SU-DHL-6 (cell line): ENCODE results near the gene RCAN2.

ENCODE experiments used
- H2AFZ ChIP-seq: fragments of 200-600 bp; sonication (generic); 2 replicates; pipeline ENCODE4 v1.6.1; 2014; ENCODE audit warnings: low read depth, mild to moderate bottlenecking, moderate library complexity, mixed read lengths, antibody characterized with exemption, low read length; ENCODE audit not compliant: severe bottlenecking
- H3F3A ChIP-seq: fragments of 200-600 bp; shearing (Covaris generic); 2 replicates; pipeline ENCODE4 v1.6.0; 2016; ENCODE audit warnings: antibody characterized with exemption, mild to moderate bottlenecking; ENCODE audit not compliant: insufficient read depth
- H3K27ac ChIP-seq: fragments of 200-600 bp; sonication (generic); 2 replicates; pipeline ENCODE4 v1.5.1; 2016; ENCODE audit warnings: low read depth, mild to moderate bottlenecking, low read length, moderate library complexity, mixed read lengths
- H3K27me3 ChIP-seq: fragments of 200-600 bp; sonication (generic), shearing (Covaris generic); 2 replicates; pipeline ENCODE4 v1.6.0; 2014; ENCODE audit warnings: mild to moderate bottlenecking, low read length
- H3K36me3 ChIP-seq: fragments of 200-600 bp; sonication (generic); 2 replicates; pipeline ENCODE4 v1.6.1; 2014; ENCODE audit warnings: mild to moderate bottlenecking, low read length, mixed read lengths
- H3K4me2 ChIP-seq: fragments of 300-600, 200-600 bp; shearing (Covaris generic), sonication (generic); 2 replicates; pipeline ENCODE4 v1.6.0; 2014; ENCODE audit warnings: low read length, low read depth, mild to moderate bottlenecking; ENCODE audit not compliant: poor library complexity, severe bottlenecking
- H3K4me3 ChIP-seq: fragments of 200-600 bp; sonication (generic); 2 replicates; pipeline ENCODE4 v1.5.1; 2014; ENCODE audit warnings: antibody characterized with exemption, low read length, mild to moderate bottlenecking, mixed read lengths; ENCODE audit not compliant: insufficient read depth, poor library complexity, severe bottlenecking
- H3K79me2 ChIP-seq: fragments of 200-600 bp; sonication (generic); 2 replicates; pipeline ENCODE4 v1.6.1; 2014; ENCODE audit warnings: mild to moderate bottlenecking, low read length, moderate library complexity; ENCODE audit not compliant: insufficient read depth
- H3K9ac ChIP-seq: fragments of 200-600 bp; sonication (generic); 2 replicates; pipeline ENCODE4 v1.7.0; 2014; ENCODE audit warnings: mild to moderate bottlenecking, low read length
- H3K9me2 ChIP-seq: fragments of 200-600 bp; sonication (generic); replicated peaks from 2 replicates; pipeline ENCODE4 v1.6.1; 2014; ENCODE audit warnings: low read length; ENCODE audit not compliant: insufficient read depth
- H3K9me3 ChIP-seq: fragments of 200-600 bp; sonication (generic); 2 replicates; pipeline ENCODE4 v1.6.1; 2014; ENCODE audit warnings: low read length, mixed read lengths; ENCODE audit not compliant: insufficient read depth
- H4K20me1 ChIP-seq: fragments of 200-600 bp; sonication (generic); 2 replicates; pipeline ENCODE4 v1.6.1; 2014; ENCODE audit warnings: low read depth, mild to moderate bottlenecking, antibody characterized with exemption, low read length, moderate library complexity, mixed read lengths
- EZH2phosphoT487 ChIP-seq: fragments of 200-600 bp; sonication (generic), shearing (Covaris generic); conservative IDR thresholded peaks from 2 replicates; pipeline ENCODE4 v1.6.1; 2018; ENCODE audit warnings: mild to moderate bottlenecking, antibody characterized with exemption, low read length, moderate library complexity, mixed read lengths
- TF ChIP-seq, protein P1 (sequence below): fragments of 200-600 bp; sonication (generic); IDR thresholded peaks from one replicate; pipeline ENCODE4 v1.5.1; 2017; ENCODE audit warnings: antibody characterized with exemption, mild to moderate bottlenecking, low read length, moderate library complexity; ENCODE audit not compliant: insufficient read depth, poor library complexity, severe bottlenecking

RCAN2 gene

GRCh38 chr6:46269447-46270229 lies 221.6 kb downstream of the RCAN2 start:
- Histone ChIP-seq H3K79me2 (no peaks in the 10 kb centered on the region), H3K36me3 (no peaks in the 10 kb centered on the region), H4K20me1 (no peaks in the 10 kb centered on the region), H3F3A (no peaks in the 10 kb centered on the region), H3K9me2 (no peaks in the 10 kb centered on the region), H3K4me3 (no peak overlapping the region), H2AFZ (no peak overlapping the region), H3K27ac (no peak overlapping the region), H3K9me3 (no peaks in the 10 kb centered on the region), H3K27me3 (no peaks in the 10 kb centered on the region), H3K4me2 (no peak overlapping the region), H3K9ac (no peak overlapping the region)
- TF ChIP-seq EZH2phosphoT487: no peak
- TF ChIP-seq, protein P1, sequence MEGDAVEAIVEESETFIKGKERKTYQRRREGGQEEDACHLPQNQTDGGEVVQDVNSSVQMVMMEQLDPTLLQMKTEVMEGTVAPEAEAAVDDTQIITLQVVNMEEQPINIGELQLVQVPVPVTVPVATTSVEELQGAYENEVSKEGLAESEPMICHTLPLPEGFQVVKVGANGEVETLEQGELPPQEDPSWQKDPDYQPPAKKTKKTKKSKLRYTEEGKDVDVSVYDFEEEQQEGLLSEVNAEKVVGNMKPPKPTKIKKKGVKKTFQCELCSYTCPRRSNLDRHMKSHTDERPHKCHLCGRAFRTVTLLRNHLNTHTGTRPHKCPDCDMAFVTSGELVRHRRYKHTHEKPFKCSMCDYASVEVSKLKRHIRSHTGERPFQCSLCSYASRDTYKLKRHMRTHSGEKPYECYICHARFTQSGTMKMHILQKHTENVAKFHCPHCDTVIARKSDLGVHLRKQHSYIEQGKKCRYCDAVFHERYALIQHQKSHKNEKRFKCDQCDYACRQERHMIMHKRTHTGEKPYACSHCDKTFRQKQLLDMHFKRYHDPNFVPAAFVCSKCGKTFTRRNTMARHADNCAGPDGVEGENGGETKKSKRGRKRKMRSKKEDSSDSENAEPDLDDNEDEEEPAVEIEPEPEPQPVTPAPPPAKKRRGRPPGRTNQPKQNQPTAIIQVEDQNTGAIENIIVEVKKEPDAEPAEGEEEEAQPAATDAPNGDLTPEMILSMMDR: no peak

- no peaks in the 10 kb centered on the region for H3K9me2 ChIP-seq
- H3K36me3 ChIP-seq: no peaks in the 10 kb centered on the region
- H3K27me3 ChIP-seq: no peaks in the 10 kb centered on the region
- no peaks in the 10 kb centered on the region for H4K20me1 ChIP-seq
- no peak overlapping the region for H3K27ac ChIP-seq
- H3F3A ChIP-seq: no peaks in the 10 kb centered on the region
- no peaks in the 10 kb centered on the region for H3K9me3 ChIP-seq
- no peak for TF ChIP-seq EZH2phosphoT487
- TF ChIP-seq, protein P1: no peak
- H3K4me2 ChIP-seq: no peak overlapping the region
- no peak overlapping the region for H2AFZ ChIP-seq
- no peak overlapping the region for H3K4me3 ChIP-seq
- H3K9ac ChIP-seq: no peak overlapping the region
- no peaks in the 10 kb centered on the region for H3K79me2 ChIP-seq
Observed at GRCh38 chr6:46267515-46267914, 223.7 kb downstream of the RCAN2 start.

DNA sequence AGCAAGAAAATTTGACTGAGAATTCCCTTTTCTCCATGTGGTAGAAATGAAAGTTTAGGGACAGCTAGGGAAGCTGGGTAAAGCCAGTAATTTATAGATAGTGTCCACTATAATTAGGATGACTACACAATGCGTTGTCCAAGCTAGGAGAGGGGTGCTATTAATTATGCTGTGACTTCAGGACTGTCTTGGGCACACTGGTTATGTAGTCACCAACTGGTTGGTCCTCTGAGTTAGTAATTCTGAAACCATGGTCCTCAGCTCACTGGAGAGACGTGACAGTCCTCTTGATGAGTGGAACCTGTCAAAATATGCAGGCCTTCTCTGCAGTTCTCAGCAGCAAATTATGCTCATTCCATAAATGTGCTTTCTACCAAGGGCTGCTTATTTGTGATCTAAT lies 225.9 kb downstream of the RCAN2 start:
- Histone ChIP-seq H4K20me1 (no peaks in the 10 kb centered on the region), H3K36me3 (no peaks in the 10 kb centered on the region), H3K27me3 (no peaks in the 10 kb centered on the region), H3K79me2 (no peaks in the 10 kb centered on the region), H3K9me2 (no peaks in the 10 kb centered on the region), H3K9ac (no peak overlapping the region), H3K4me3 (no peak overlapping the region), H2AFZ (no peak overlapping the region), H3F3A (no peaks in the 10 kb centered on the region), H3K4me2 (no peak overlapping the region), H3K27ac (no peak overlapping the region), H3K9me3 (no peaks in the 10 kb centered on the region)
- no peak for TF ChIP-seq EZH2phosphoT487
- TF ChIP-seq, protein P1: no peak
